Smooth muscle cell (in vitro differentiated cells): ENCODE results near the gene BAMBI. TPM values are rescaled to one million over a fixed set of nuclear protein-coding genes. Genes with fewer than 3 reads are reported as not detected.

Experiments
- DNase-seq: peaks from one replicate; lab custom pipeline; 2025; ENCODE audit not compliant: unreplicated experiment; lab: John Stamatoyannopoulos, UW
- H2AFZ ChIP-seq: fragments of 200-600 bp; sonication (generic); 2 replicates; pipeline ENCODE4 v1.6.0; 2016; ENCODE audit warnings: antibody characterized with exemption, low read depth, mild to moderate bottlenecking
- H3F3A ChIP-seq: fragments of 200-600 bp; sonication (generic); 2 replicates; pipeline ENCODE4 v1.6.0; 2017; ENCODE audit warnings: antibody characterized with exemption, low read depth
- H3K27ac ChIP-seq: fragments of 200-600 bp; sonication (generic); 2 replicates; pipeline ENCODE4 v1.5.1; 2016; ENCODE audit warnings: low read depth, mild to moderate bottlenecking
- H3K27me3 ChIP-seq: fragments of 200-600 bp; sonication (generic); 2 replicates; pipeline ENCODE4 v1.6.1; 2016; ENCODE audit warnings: low read depth, mild to moderate bottlenecking
- H3K36me3 ChIP-seq: fragments of 200-600 bp; sonication (generic); 2 replicates; pipeline ENCODE4 v1.5.1; 2016; ENCODE audit warnings: low read depth
- H3K4me1 ChIP-seq: fragments of 200-600 bp; sonication (generic); 2 replicates; pipeline ENCODE4 v1.5.1; 2016; ENCODE audit warnings: low read depth
- H3K4me2 ChIP-seq: fragments of 200-600 bp; sonication (generic); 2 replicates; pipeline ENCODE4 v1.6.0; 2016; ENCODE audit warnings: mild to moderate bottlenecking
- H3K4me3 ChIP-seq: fragments of 200-600 bp; sonication (generic); 2 replicates; pipeline ENCODE4 v1.5.1; 2016; ENCODE audit warnings: mild to moderate bottlenecking
- H3K79me2 ChIP-seq: fragments of 200-600 bp; sonication (generic); 2 replicates; pipeline ENCODE4 v1.6.0; 2016; ENCODE audit warnings: low read depth, mild to moderate bottlenecking
- H3K9ac ChIP-seq: fragments of 200-600 bp; sonication (generic); 2 replicates; pipeline ENCODE4 v1.6.0; 2016; ENCODE audit warnings: low read depth
- H3K9me3 ChIP-seq: fragments of 200-600 bp; sonication (generic); replicated peaks from 2 replicates; pipeline ENCODE4 v1.5.1; 2016; ENCODE audit warnings: low read depth
- H4K20me1 ChIP-seq: fragments of 200-600 bp; sonication (generic); 2 replicates; pipeline ENCODE4 v1.6.0; 2016; ENCODE audit warnings: low read depth
- CTCF ChIP-seq: fragments of 200-600 bp; sonication (generic); IDR thresholded peaks from 2 replicates; pipeline ENCODE4 v1.5.1; 2017; ENCODE audit warnings: borderline replicate concordance, mild to moderate bottlenecking, antibody characterized with exemption; ENCODE audit not compliant: insufficient read depth, poor library complexity, severe bottlenecking
- WGBS: methylation state at CpG from one replicate; pipeline ENCODE4 v1.1.7; 2016; ENCODE audit warnings: low lambda C conversion rate; 5-methylcytosine and 5-hydroxymethylcytosine counted together
- polyA plus RNA-seq: library from polyadenylated mRNA; unstranded; fragments of >200 nt; fragmentation: Nextera tagmentation; extraction: Ambion mirVana; gene quantifications from 2 replicates; pipeline ENCODE4 v1.2.1, GENCODE V29; 2016
- total RNA-seq: library from RNA; depleted of rRNA; stranded (reverse); fragments of >200 nt; gene quantifications from 2 replicates; pipeline ENCODE4 v1.2.3, GENCODE V29; 2014

Gene BAMBI
- total and polyA plus RNA-seq, 2 experiments from 2014 or later: 648 to 878 TPM

GRCh38 chr10:28711776-28712175, 34.5 kb downstream of the BAMBI start:
- no peak for TF ChIP-seq CTCF
- Histone ChIP-seq H3F3A (peaks cover 22% of the 10 kb centered on the region), H3K36me3 (no peaks in the 10 kb centered on the region), H3K79me2 (no peaks in the 10 kb centered on the region), H3K4me2 (no peak overlapping the region), H3K9ac (no peak overlapping the region), H4K20me1 (no peaks in the 10 kb centered on the region), H3K27me3 (no peaks in the 10 kb centered on the region), H3K4me3 (no peak overlapping the region), H3K4me1 (no peaks in the 10 kb centered on the region), H2AFZ (no peak overlapping the region), H3K27ac (no peak overlapping the region), H3K9me3 (no peaks in the 10 kb centered on the region)
- 90% methylated on average over 3 of the region's 3 CpGs for WGBS
- DNase-seq: no peak

- Histone ChIP-seq H3K9me3 (no peaks in the 10 kb centered on the region), H3K4me2 (no peak overlapping the region), H4K20me1 (no peaks in the 10 kb centered on the region), H3K9ac (no peak overlapping the region), H3K79me2 (no peaks in the 10 kb centered on the region), H3K4me1 (no peaks in the 10 kb centered on the region), H3F3A (peaks cover 19% of the 10 kb centered on the region), H3K27ac (no peak overlapping the region), H3K27me3 (no peaks in the 10 kb centered on the region), H3K36me3 (no peaks in the 10 kb centered on the region), H3K4me3 (no peak overlapping the region), H2AFZ (no peak overlapping the region)
- WGBS: 84% methylated on average over 10 of the region's 10 CpGs
- TF ChIP-seq CTCF: no peak
- no peak for DNase-seq
These were observed 36.5 kb downstream of the BAMBI start for GRCh38 chr10:28713626-28714352.

GRCh38 chr10:28714401-28715053, 37.2 kb downstream of the BAMBI start:
- Histone ChIP-seq H3K36me3 (no peaks in the 10 kb centered on the region), H3K9ac (no peak overlapping the region), H3K79me2 (no peaks in the 10 kb centered on the region), H4K20me1 (no peaks in the 10 kb centered on the region), H3K4me3 (no peak overlapping the region), H3K4me2 (no peak overlapping the region), H3F3A (peaks cover 12% of the 10 kb centered on the region), H3K9me3 (no peaks in the 10 kb centered on the region), H2AFZ (no peak overlapping the region), H3K27me3 (no peaks in the 10 kb centered on the region), H3K4me1 (no peaks in the 10 kb centered on the region), H3K27ac (no peak overlapping the region)
- no peak for TF ChIP-seq CTCF
- DNase-seq: no peak
- WGBS: 50% methylated on average over 7 of the region's 7 CpGs
